Gastroesophageal sphincter (tissue), 4 donors: Measurements from ENCODE around the gene ZSWIM6. TPM values are rescaled to one million over a fixed set of nuclear protein-coding genes. Genes with fewer than 3 reads are reported as not detected.

Source experiments
- ATAC-seq: fragments of 150-250 bp; one replicate; pipeline ENCODE4 v1.9.1; 2016; ENCODE audit warnings: mild to moderate bottlenecking, moderate library complexity
- H3K27ac ChIP-seq, 4 donors: fragments of 200-600 bp; sonication (generic) in 3 of 4; 1 replicate in 3 of 4; 2 replicates in 1 of 4; pipeline ENCODE4 v1.5.1; 2016 to 2019
- H3K27me3 ChIP-seq: fragments of 200-600 bp; sonication (generic); one replicate; pipeline ENCODE4 v1.5.1; 2019
- H3K36me3 ChIP-seq, 2 donors: fragments of 200-600 bp; sonication (generic); one replicate each; pipeline ENCODE4 v1.5.1; 2019; ENCODE audit warnings: control low read depth in 1 of 2
- H3K4me1 ChIP-seq, 3 donors: fragments of 200-600 bp; sonication (generic); 1 replicate in 2 of 3; 2 replicates in 1 of 3; pipeline ENCODE4 v1.5.1; 2016 to 2019; ENCODE audit warnings: control low read depth in 2 of 3
- H3K4me3 ChIP-seq, 2 donors: fragments of 200-600 bp; sonication (generic); one replicate each; pipeline ENCODE4 v1.5.1; 2019; ENCODE audit warnings: mild to moderate bottlenecking in 1 of 2, moderate library complexity in 1 of 2
- H3K9me3 ChIP-seq, 3 donors: fragments of 200-600 bp; sonication (generic); one replicate each; pipeline ENCODE4 v1.5.1; 2017 to 2019; ENCODE audit warnings: control low read depth in 2 of 3
- CTCF ChIP-seq, 4 experiments: fragments of 200-600 bp in 2 of 4; fragments of 450-650 bp in 2 of 4; sonication (generic) in 1 of 4; IDR thresholded peaks; one replicate each; pipeline ENCODE4 v1.5.1; 2017 to 2019; ENCODE audit warnings: antibody characterized with exemption in 4 of 4, mild to moderate bottlenecking in 2 of 4, moderate library complexity in 2 of 4
- EP300 ChIP-seq: sonication (generic); formaldehyde crosslinking; IDR thresholded peaks from one replicate; pipeline ENCODE4 v1.6.1; 2017; ENCODE audit warnings: antibody characterized with exemption, mild to moderate bottlenecking
- POLR2A ChIP-seq, 2 donors: fragments of 450-650 bp; IDR thresholded peaks; one replicate each; pipeline ENCODE4 v1.6.1; 2017; ENCODE audit warnings: antibody characterized with exemption in 2 of 2, mild to moderate bottlenecking in 2 of 2, moderate library complexity in 1 of 2
- POLR2AphosphoS5 ChIP-seq: sonication (generic); formaldehyde crosslinking; IDR thresholded peaks from one replicate; pipeline ENCODE4 v1.6.1; 2017; ENCODE audit warnings: antibody characterized with exemption
- WGBS, 2 donors: methylation state at CpG; one replicate each; pipeline ENCODE4 v1.1.5; 2018; ENCODE audit warnings: low coverage in 1 of 2; 5-methylcytosine and 5-hydroxymethylcytosine counted together
- total RNA-seq, 4 donors: library from RNA; depleted of rRNA; stranded (reverse); fragments of >200 nt; gene quantifications; one replicate each; pipeline ENCODE4 v1.1.0, GENCODE V29; 2016

Gene ZSWIM6
- total RNA-seq, 4 donors from 2014 or later = 8.9 to 20.9 (median 12.3) TPM

DNA sequence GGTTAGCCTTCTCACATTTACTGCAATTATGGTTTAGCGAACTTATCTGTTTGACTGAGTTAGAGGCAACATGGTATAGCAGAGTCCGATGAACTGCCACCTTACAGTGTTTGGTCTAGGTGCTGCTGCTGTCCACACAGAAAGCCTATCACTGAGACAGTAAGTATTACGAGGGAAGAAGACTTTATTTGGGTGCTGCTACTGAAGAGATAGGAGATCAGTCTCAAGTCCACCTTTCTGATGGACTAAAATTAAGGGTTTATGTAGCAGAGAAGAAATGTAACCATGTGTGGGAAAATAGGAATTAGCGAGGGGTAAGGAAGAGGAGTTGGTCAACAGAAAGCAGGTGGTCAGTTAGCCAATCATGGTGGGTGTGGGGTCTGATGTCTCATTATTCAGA is 109.7 kb downstream of the ZSWIM6 start:
- WGBS, 2 donors = 100% methylated on average over 3 to 4 of the region's 4 CpGs
- H3K4me1 ChIP-seq = peaks cover 0 to 29% (median under 1%) of the 10 kb centered on the region in 3 donors
- ATAC-seq = no peak

GRCh38 chr5:61447780-61448495 is 115.9 kb downstream of the ZSWIM6 start:
- no peak for TF ChIP-seq CTCF (IDR thresholded peaks at IDR 0.05)
- no peak for TF ChIP-seq POLR2AphosphoS5
- TF ChIP-seq POLR2A (IDR thresholded peaks at IDR 0.05) = no peak
- TF ChIP-seq EP300 = no peak
- Histone ChIP-seq H3K9me3 (no peaks in the 10 kb centered on the region), H3K27me3 (no peaks in the 10 kb centered on the region), H3K36me3 (no peaks in the 10 kb centered on the region), H3K4me1 (peaks cover 17 to 57% (median 20%) of the 10 kb centered on the region in 3 donors), H3K4me3 (no peak overlapping the region), H3K27ac (peak overlapping the region in 1 of 4 donors; percentile 6)
- 93 to 95% methylated on average over 2 of the region's 2 CpGs for WGBS, 2 donors
- no peak for ATAC-seq

More for the DNA sequence above, 109.7 kb downstream of the ZSWIM6 start:
- Histone ChIP-seq H3K27ac (no peak overlapping the region), H3K27me3 (no peaks in the 10 kb centered on the region), H3K4me3 (no peak overlapping the region), H3K36me3 (no peaks in the 10 kb centered on the region), H3K9me3 (no peaks in the 10 kb centered on the region)
- TF ChIP-seq POLR2A (IDR thresholded peaks at IDR 0.05) = no peak
- no peak for TF ChIP-seq POLR2AphosphoS5
- no peak for TF ChIP-seq CTCF (IDR thresholded peaks at IDR 0.05)
- no peak for TF ChIP-seq EP300

DNA sequence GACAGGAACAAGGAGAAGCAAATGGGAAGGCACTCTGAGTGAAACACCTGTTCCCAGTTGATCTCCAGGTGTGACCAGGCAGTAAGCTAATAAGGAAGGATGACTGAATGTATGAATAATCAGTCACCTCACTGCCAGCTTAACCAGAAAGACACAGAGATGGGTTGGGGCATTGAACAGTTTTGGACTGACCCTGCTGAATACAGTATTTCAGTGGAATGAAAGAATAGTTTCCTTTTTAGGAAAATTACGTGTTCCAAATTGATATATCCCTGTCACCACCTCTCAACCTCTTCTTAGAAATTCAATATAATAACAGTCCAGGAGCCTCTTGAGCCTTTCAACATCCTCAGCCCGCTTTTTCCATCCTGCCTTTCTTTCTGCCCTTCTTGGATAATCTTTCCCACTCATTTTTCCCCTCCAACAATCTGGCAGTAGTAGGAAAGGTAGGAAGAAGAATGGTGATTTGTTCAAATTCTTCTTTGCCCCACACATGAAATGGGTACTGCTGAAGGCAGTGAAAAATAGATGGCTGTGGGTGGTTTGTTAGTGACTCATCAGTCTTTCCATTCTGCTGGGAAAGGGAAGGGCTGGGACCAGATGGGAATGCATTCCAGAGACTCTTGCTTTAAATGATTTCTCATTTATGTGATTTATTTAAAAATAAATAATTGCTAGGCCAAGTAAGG is 117.9 kb downstream of the ZSWIM6 start:
- Histone ChIP-seq H3K27ac (peak overlapping the region; percentile 35 to 74 (median 65)), H3K4me3 (no peak overlapping the region), H3K36me3 (no peaks in the 10 kb centered on the region), H3K27me3 (no peaks in the 10 kb centered on the region), H3K9me3 (no peaks in the 10 kb centered on the region), H3K4me1 (peaks cover 17 to 57% (median 20%) of the 10 kb centered on the region in 3 donors)
- peak; percentile 79 for ATAC-seq
- TF ChIP-seq POLR2A (IDR thresholded peaks at IDR 0.05) = no peak
- TF ChIP-seq EP300 = no peak
- TF ChIP-seq POLR2AphosphoS5 = peak; percentile 82
- no peak for TF ChIP-seq CTCF (IDR thresholded peaks at IDR 0.05)
- WGBS, 2 donors = 65 to 79% methylated on average over 2 of the region's 2 CpGs

- 33 to 45% methylated on average over 1 of the region's 1 CpG for WGBS, 2 donors
- H3K9me3 ChIP-seq = no peaks in the 10 kb centered on the region
- peak overlapping the region; percentile 35 to 74 (median 65) for H3K27ac ChIP-seq
- H3K4me3 ChIP-seq = no peak overlapping the region
- TF ChIP-seq POLR2A (IDR thresholded peaks at IDR 0.05) (no peak), EP300 (no peak), POLR2AphosphoS5 (no peak), CTCF (IDR thresholded peaks at IDR 0.05) (no peak)
- peak; percentile 24 for ATAC-seq
- H3K36me3 ChIP-seq = no peaks in the 10 kb centered on the region
- H3K4me1 ChIP-seq = peaks cover 17 to 51% (median 20%) of the 10 kb centered on the region in 3 donors
- H3K27me3 ChIP-seq = no peaks in the 10 kb centered on the region
These were observed 118.6 kb downstream of the ZSWIM6 start for GRCh38 chr5:61450493-61451279.
